HL-60 (cell line): ENCODE measurements around the gene PPM1A.

Experiments used
- DNase-seq, 2 experiments: peaks; one replicate each; pipeline ENCODE4 v3.0.0-alpha.2; 2010 to 2020; ENCODE audit warnings: low read depth in 1 of 2, low spot score in 1 of 2
- H3K27ac ChIP-seq: fragments of 250-450 bp; sonication (Bioruptor Pico); replicated peaks from 2 replicates; pipeline ENCODE4 v1.5.1; 2020; ENCODE audit warnings: mild to moderate bottlenecking, moderate library complexity
- H3K27me3 ChIP-seq: fragments of 250-450 bp; sonication (Bioruptor Pico); 2 replicates; pipeline ENCODE4 v1.5.1; 2021; ENCODE audit warnings: mild to moderate bottlenecking, moderate library complexity; ENCODE audit not compliant: insufficient read depth, poor library complexity, severe bottlenecking
- H3K4me3 ChIP-seq: replicated peaks from 2 replicates; pipeline ENCODE4 v1.5.1; 2011; ENCODE audit warnings: mild to moderate bottlenecking, control low read depth, low read length; ENCODE audit not compliant: insufficient read depth
- GABPA ChIP-seq: IDR thresholded peaks from 2 replicates; pipeline ENCODE4 v1.6.1; 2012; ENCODE audit warnings: low read depth
- POLR2AphosphoS5 ChIP-seq: IDR thresholded peaks from 2 replicates; pipeline ENCODE4 v1.6.1; 2012; ENCODE audit warnings: low read depth
- SPI1 ChIP-seq: IDR thresholded peaks from 2 replicates; pipeline ENCODE4 v1.6.1; 2012; ENCODE audit warnings: low read depth, mild to moderate bottlenecking, borderline replicate concordance
- TF ChIP-seq, protein P1 (sequence below): IDR thresholded peaks from one replicate; pipeline ENCODE4 v1.5.1; 2011; ENCODE audit warnings: low read length, control low read depth, inconsistent platforms; ENCODE audit not compliant: insufficient read depth
- TF ChIP-seq, protein P2 (sequence below): IDR thresholded peaks from 2 replicates; pipeline ENCODE4 v1.6.1; 2012; ENCODE audit warnings: low read depth; ENCODE audit not compliant: insufficient replicate concordance

The PPM1A gene

DNA sequence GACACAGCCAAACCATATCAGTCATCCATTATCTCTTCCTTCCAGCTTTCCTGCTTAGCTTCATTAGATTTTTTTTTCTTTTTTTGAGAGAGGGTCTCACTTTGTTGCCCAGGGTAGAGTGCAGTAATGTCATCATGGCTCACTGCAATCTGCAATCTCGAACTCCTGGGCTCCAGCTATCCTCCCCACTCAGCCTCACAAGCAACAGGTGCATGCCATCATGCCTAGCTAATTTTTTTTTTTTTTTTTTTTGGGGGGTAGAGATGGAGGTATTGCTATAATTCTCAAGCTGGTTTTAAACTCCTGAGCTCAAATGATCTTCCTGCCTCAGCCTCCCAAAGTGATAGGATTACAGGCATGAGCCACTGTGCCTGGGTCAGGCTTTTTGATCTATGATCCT, 38.3 kb upstream of the PPM1A start:
- TF ChIP-seq, protein P1, sequence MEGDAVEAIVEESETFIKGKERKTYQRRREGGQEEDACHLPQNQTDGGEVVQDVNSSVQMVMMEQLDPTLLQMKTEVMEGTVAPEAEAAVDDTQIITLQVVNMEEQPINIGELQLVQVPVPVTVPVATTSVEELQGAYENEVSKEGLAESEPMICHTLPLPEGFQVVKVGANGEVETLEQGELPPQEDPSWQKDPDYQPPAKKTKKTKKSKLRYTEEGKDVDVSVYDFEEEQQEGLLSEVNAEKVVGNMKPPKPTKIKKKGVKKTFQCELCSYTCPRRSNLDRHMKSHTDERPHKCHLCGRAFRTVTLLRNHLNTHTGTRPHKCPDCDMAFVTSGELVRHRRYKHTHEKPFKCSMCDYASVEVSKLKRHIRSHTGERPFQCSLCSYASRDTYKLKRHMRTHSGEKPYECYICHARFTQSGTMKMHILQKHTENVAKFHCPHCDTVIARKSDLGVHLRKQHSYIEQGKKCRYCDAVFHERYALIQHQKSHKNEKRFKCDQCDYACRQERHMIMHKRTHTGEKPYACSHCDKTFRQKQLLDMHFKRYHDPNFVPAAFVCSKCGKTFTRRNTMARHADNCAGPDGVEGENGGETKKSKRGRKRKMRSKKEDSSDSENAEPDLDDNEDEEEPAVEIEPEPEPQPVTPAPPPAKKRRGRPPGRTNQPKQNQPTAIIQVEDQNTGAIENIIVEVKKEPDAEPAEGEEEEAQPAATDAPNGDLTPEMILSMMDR: no peak
- no peak for TF ChIP-seq POLR2AphosphoS5
- no peak for TF ChIP-seq GABPA
- TF ChIP-seq, protein P2, sequence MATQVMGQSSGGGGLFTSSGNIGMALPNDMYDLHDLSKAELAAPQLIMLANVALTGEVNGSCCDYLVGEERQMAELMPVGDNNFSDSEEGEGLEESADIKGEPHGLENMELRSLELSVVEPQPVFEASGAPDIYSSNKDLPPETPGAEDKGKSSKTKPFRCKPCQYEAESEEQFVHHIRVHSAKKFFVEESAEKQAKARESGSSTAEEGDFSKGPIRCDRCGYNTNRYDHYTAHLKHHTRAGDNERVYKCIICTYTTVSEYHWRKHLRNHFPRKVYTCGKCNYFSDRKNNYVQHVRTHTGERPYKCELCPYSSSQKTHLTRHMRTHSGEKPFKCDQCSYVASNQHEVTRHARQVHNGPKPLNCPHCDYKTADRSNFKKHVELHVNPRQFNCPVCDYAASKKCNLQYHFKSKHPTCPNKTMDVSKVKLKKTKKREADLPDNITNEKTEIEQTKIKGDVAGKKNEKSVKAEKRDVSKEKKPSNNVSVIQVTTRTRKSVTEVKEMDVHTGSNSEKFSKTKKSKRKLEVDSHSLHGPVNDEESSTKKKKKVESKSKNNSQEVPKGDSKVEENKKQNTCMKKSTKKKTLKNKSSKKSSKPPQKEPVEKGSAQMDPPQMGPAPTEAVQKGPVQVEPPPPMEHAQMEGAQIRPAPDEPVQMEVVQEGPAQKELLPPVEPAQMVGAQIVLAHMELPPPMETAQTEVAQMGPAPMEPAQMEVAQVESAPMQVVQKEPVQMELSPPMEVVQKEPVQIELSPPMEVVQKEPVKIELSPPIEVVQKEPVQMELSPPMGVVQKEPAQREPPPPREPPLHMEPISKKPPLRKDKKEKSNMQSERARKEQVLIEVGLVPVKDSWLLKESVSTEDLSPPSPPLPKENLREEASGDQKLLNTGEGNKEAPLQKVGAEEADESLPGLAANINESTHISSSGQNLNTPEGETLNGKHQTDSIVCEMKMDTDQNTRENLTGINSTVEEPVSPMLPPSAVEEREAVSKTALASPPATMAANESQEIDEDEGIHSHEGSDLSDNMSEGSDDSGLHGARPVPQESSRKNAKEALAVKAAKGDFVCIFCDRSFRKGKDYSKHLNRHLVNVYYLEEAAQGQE: no peak
- TF ChIP-seq SPI1: no peak
- H3K4me3 ChIP-seq: no peak overlapping the region
- no peaks in the 10 kb centered on the region for H3K27me3 ChIP-seq
- no peak for DNase-seq
- no peak overlapping the region for H3K27ac ChIP-seq

DNA sequence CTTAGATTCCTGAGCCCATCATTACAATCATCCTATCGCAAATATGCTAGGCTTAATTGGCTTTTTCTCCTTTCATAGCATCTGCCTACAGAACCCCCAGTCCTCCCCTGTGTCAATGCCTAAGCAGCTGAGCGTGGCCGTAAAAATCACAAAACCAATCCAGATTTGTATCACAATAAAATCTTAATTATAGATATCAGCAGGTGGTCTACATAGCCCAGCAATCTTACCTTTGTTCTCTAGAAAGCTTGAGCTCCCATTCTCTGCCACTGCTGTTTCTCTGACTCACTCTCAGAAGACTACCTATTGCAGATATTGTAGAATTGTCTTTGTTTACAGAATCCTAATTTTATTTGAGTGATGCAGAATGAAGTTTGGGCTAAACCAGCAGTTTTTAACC, 37.9 kb upstream of the PPM1A start:
- TF ChIP-seq SPI1: no peak
- TF ChIP-seq, protein P2: no peak
- TF ChIP-seq GABPA: no peak
- TF ChIP-seq, protein P1: no peak
- no peak for TF ChIP-seq POLR2AphosphoS5
- Histone ChIP-seq H3K27ac (no peak overlapping the region), H3K4me3 (no peak overlapping the region), H3K27me3 (no peaks in the 10 kb centered on the region)
- DNase-seq: no peak

DNA sequence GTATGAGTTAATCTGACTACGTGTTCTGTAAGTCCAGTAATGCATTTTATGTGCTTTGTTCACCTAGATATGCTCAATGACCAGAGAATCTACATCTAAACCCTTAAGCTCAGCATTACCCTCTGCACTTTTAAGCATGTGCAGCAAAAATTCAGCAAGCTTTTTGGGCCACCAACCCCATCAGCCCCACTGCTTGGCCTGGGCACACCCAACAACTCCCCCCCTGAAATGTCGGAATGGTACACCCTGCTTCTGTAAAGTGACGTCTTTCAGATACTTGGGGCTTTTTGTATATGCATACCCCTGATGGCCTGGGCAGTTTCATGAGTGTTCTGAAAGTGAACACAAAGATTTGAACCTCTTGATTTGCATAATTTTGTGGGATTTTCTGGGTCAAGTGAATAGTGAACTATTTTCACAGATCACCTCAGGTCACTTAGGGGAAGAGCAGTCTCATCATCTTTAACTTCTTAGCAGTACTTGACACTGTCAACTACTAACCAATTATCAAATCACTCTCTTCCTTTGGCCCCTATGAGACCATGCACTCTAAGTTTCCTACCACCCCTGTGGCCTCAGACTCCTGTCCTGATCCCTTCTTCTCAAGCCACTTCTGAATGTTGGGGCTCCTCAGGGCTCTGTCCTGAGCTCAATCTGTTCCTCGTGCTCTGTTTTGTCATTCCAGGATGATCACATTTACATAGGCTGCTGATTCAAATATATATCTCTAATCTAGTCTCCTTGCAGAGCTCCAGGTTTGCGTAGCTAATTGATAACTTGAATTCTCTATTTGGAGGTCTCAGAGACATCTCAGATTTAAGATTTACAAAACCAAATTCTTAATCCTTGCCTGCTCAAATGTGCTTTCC, 36.3 kb upstream of the PPM1A start:
- Histone ChIP-seq H3K27me3 (no peaks in the 10 kb centered on the region), H3K4me3 (no peak overlapping the region), H3K27ac (no peak overlapping the region)
- TF ChIP-seq GABPA (no peak), POLR2AphosphoS5 (no peak), SPI1 (no peak)
- TF ChIP-seq, protein P2: no peak
- TF ChIP-seq, protein P1: no peak
- DNase-seq: no peak
